GM10847 (cell line): Measurements from ENCODE around the gene HACE1.

Experiments used
- POLR2A ChIP-seq: IDR thresholded peaks from 2 replicates; pipeline ENCODE4 v1.6.1; 2011; ENCODE audit not compliant: insufficient read length; ENCODE audit errors: extremely low read depth

The HACE1 gene

DNA sequence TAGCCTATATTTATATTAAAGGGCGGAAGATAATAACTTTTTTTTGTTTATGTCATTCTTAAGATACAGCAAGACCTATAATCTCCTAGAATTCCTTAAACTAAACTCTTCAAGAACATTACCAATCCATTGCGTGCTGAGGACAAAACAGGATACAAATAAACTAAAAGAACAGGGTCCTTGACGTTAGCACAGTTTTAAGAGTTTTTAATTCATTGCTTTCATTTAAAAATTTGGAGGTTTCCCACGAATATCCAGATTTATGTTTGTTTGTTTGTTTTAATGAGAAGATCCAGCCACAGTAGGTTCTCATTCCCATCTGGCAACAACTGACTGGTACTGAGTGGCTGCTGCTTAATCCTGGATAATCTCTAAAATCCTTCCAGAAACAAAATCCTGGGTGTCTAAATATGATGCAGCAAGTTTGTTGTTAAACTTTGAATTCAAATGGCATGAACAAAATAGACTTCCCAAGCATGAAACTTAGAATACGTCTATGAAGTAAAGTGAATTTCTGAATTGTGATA lies 153.7 kb downstream of the HACE1 start:
- TF ChIP-seq POLR2A, result no peak

GRCh38 chr6:104705095-104705707 lies 154.5 kb downstream of the HACE1 start:
- TF ChIP-seq POLR2A, result no peak

GRCh38 chr6:104704191-104704590 lies 155.5 kb downstream of the HACE1 start:
- TF ChIP-seq POLR2A, result no peak

GRCh38 chr6:104702126-104702841 lies 157.4 kb downstream of the HACE1 start:
- TF ChIP-seq POLR2A, result no peak

DNA sequence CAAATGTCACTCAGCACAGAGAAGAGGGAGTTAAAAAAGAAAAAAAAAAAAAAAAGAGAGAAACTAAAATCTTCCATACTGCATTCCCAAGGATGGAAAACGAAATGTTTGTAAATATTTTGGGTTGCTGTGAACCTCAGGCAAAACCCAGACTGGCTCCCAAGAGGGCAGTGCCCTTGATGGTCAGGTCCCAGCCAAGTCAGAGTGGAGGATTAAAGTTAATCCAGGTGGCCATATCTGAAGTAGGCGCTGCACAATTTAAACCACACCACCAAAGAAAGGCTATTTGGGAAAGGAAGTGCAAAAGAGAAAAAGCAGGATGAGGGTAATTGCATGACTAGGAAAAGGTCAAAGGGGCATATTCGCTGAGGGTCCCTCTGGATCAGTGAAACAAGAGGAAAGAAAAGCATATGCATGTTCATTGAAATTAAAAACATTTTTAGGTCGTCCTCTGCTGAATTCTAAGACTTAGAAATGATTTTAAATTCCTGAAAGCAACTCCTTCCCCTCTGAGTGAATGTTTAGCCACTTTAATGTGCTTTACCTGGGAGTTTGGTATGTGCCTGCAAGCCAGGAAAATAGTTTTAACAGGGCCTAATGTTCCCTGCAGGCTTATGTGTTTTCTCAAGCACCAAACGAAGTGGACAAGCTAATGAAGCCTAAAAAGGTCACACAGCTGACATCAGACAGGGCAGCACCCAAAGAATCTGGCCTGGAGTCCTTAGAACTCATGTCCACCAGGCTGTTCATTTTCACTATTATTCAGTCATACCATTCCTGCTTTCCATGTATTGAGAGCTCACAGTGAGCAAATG lies 159.1 kb downstream of the HACE1 start:
- no peak for TF ChIP-seq POLR2A

DNA sequence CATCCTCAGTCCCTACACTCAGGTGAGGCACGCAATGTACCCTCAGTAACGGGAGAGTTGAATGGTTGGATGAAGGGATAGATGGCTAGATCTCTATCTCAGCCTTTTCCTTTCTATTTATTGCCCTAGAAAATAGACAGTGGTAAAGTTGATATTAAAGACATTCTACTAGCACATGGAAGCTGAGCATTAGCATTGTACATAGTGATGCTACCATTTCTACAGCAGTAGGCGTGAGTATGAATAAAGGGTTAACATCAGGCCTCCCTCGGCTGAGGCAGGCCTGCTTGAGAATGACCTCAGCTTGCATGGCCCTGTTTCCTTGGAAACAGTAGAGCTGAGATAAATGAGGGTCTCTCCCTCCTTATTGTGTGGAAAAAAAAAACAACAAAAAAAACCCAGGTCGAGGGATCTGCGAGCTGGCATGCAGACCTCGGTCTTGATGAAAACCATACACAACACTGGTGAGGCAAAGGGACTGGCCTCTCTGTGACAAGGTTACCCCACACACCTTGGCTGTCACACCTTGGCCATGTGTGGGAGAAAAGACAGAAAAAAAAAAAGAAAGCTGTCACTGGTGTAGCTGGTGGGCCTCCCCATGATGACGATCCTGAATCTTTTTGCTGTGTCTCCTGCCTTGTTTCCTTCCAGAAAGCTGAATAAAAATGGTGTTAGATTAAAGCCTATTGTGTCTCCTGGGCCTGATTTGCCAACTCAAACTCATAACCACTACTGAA lies 160.0 kb downstream of the HACE1 start:
- no peak for TF ChIP-seq POLR2A

DNA sequence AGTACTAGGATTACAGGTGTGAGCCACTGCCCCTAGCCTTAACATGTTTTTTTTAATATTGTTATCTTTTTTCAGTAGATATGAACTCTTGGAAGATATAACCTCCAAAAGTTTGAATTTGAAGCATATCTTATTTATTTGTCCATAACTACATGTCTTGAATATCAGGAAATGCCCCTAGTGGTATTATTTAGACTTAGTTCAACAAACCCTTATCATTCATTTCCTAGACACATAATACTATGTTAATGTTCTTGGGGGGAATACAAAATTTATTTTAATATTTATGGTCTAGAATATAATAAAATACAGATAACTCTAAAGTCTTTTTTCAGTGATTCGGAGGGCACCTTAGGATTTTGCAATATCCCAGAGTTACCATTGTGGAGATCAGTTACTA lies 160.7 kb downstream of the HACE1 start:
- TF ChIP-seq POLR2A, result no peak

DNA sequence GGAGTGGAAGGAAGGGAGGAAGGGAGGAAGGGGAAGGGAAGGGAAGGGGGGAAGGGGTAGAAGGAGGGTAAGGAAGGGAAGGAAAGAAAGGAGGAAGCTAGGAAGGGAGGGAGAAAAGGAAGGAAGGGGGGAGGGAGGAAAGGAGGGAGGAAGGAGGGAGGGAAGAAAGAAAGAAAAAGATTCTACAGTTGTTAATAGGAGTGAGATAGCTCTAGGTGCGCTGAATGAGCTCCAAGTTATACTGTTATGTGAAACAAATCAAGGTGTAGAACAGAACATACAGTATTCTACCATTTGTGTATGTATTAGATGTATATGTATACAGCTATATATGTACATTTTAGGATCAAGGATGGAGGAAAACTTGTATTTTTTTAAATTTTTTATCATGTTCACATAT lies 167.7 kb downstream of the HACE1 start:
- TF ChIP-seq POLR2A, result no peak

GRCh38 chr6:104689551-104690205 lies 170.0 kb downstream of the HACE1 start:
- TF ChIP-seq POLR2A, result no peak

GRCh38 chr6:104688283-104688969 lies 171.3 kb downstream of the HACE1 start:
- TF ChIP-seq POLR2A, result no peak

- no peak for TF ChIP-seq POLR2A
These were observed 173.1 kb downstream of the HACE1 start for GRCh38 chr6:104686550-104687175.

- TF ChIP-seq POLR2A, result no peak
These were observed 173.7 kb downstream of the HACE1 start for GRCh38 chr6:104685871-104686549.

GRCh38 chr6:104684911-104685415 lies 174.8 kb downstream of the HACE1 start:
- TF ChIP-seq POLR2A, result no peak
